Cerebellar cortex (tissue), 1 donor: ENCODE measurements around the gene WNT9A.
"Not testable (repeated sequence)": the region's sequence is repeated elsewhere in the genome, so short reads cannot be mapped to it uniquely, and the experiment has no call there.

Experiments
- DNase-seq: peaks from one replicate; pipeline ENCODE4 v3.0.0-alpha.2; 2015; ENCODE audit warnings: low spot score

Gene WNT9A

GRCh38 chr1:227886503-227886961 lies 61.2 kb downstream of the WNT9A start:
- no peak for DNase-seq

GRCh38 chr1:227885648-227886502 lies 61.9 kb downstream of the WNT9A start:
- no peak for DNase-seq

- no peak for DNase-seq
Observed at GRCh38 chr1:227885135-227885647, 62.5 kb downstream of the WNT9A start.

- DNase-seq, result no peak
Observed at GRCh38 chr1:227884370-227885134, 63.2 kb downstream of the WNT9A start.

GRCh38 chr1:227883641-227884301 lies 64.0 kb downstream of the WNT9A start:
- no peak for DNase-seq

- no peak for DNase-seq
Observed at GRCh38 chr1:227883073-227883520, 64.6 kb downstream of the WNT9A start.

- no peak for DNase-seq
Observed at GRCh38 chr1:227880342-227880924, 67.3 kb downstream of the WNT9A start.

GRCh38 chr1:227877810-227878209 lies 69.9 kb downstream of the WNT9A start:
- DNase-seq, result not testable (repeated sequence)

- DNase-seq, result not testable (repeated sequence)
Observed at GRCh38 chr1:227871892-227872291, 75.8 kb downstream of the WNT9A start.

GRCh38 chr1:227870366-227870765 lies 77.4 kb downstream of the WNT9A start:
- no peak for DNase-seq

- no peak for DNase-seq
Observed at GRCh38 chr1:227869851-227870305, 77.9 kb downstream of the WNT9A start.

- no peak for DNase-seq
Observed at GRCh38 chr1:227869279-227869842, 78.4 kb downstream of the WNT9A start.
